GM18520 (cell line): Measurements from ENCODE around the gene BRD1.

ENCODE experiments used
- ATAC-seq: cut with Tn5 transposase; IDR thresholded peaks from one replicate; pipeline ENCODE4 v1.9.1; 2021; ENCODE audit not compliant: unreplicated experiment

The BRD1 gene

DNA sequence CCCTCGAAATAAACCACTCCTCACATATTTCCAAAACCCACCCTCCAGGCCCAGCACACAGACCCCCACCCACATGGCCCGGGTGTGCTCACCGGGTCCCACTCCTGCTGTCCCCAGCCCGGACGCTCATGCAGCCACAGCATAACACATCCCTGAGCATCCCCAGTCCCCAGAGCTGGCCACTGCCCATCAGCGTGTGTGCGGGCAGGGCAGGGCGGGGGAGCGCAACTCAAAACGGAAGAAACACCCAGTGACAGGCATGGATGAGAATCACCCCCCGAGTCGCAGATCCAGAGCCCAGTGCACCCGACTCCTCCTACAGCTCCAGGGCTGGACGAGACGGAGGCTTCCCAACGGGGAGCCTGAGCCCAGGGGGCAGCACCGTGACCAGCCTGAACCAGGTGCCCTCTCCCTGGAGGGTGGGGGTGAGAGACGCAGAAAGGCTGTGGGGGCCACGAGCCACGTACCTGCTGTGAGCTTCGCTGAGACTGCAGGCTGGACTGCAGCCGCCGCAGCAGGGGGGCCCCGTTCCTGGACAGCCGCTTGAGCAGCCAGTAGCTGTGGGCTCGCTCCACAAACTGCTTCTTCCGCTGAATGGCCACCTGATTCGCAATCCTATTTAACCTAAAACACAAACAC is 23.8 kb downstream of the BRD1 start:
- no peak for ATAC-seq

- no peak for ATAC-seq
Observed at GRCh38 chr22:49803134-49803533, 24.5 kb downstream of the BRD1 start.

DNA sequence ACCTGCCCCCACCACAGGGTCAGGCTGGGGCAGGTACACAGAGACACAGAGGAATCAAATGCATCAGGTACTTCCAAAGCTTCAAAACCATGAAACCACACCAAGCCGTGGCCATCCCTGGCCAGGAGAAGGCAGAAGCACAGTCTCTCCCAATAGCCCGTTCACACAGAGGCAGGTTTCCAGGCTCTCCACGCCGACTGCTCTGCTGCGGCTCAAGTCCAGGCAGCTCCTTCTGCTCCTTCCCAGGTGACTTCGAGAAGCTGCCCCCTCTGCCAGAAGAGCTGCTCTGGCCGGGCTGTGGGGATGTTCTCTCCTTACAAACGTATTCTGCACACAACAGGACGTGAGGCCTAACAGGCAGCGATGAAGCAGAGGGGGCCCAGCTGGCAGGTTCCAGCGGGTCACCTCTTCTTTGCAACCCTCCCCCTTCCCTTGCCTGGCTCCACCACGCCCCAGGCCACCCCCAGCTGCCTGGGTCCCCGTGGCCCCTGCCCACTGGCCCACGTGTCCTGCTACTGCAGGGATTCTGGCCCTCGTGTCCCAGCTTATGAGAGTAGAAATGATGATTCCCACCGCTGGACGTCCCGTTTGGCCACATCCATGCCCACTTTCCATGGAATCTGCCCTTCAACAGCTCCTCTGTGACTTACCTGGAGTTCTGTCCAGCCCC is 26.1 kb downstream of the BRD1 start:
- ATAC-seq: no peak

GRCh38 chr22:49800408-49801238 is 27.1 kb downstream of the BRD1 start:
- ATAC-seq: no peak

DNA sequence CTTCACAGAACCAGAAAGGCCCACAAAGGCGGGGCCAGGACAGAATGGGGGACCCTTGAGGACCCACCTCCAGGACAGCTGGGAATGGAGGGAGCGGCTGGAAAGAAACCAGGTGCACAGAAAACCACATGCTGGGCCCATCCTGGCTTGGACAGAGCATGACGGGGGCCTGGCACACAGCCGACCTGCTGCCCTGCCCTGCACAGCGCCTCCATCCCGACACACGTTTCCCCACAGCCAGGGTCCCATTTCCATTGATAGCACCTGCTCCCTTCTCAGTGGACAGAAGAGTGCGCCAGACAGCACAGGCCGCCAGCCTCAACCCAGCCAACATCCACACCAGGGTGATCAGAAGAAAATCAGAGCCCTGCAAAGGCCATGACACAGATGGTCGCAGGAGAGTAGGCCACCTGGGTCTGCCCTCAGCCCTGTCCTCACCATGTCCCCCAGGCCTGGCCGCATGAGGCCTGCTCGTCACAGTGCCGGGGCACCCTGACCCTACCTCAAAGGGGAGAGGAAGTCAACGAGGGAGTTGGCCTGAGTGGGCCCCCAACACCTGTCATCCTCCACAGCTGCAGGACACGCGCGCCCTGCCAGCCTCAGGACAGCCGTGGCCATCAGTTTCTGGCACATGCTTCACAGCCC is 28.1 kb downstream of the BRD1 start:
- ATAC-seq: no peak

GRCh38 chr22:49798486-49799151 is 29.1 kb downstream of the BRD1 start:
- no peak for ATAC-seq

DNA sequence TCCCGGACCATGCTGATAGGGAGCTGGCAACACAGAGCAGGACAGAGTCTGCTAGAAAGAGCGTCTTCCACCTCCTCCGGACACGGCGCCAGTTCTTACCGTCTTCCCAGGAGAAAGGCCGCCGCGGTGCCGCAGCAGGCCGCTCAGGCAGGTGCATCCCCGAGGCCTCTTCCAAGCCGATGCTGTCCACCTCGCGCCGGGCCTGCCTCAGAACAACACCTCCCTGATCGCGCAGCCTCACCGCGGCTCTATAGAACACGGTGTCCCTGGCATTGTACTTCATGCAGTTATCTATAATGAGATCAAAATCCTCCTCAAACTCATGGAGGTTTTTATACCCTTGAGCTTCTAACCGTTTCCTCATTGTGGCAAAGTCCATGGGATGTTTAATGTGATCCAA is 30.0 kb downstream of the BRD1 start:
- no peak for ATAC-seq

DNA sequence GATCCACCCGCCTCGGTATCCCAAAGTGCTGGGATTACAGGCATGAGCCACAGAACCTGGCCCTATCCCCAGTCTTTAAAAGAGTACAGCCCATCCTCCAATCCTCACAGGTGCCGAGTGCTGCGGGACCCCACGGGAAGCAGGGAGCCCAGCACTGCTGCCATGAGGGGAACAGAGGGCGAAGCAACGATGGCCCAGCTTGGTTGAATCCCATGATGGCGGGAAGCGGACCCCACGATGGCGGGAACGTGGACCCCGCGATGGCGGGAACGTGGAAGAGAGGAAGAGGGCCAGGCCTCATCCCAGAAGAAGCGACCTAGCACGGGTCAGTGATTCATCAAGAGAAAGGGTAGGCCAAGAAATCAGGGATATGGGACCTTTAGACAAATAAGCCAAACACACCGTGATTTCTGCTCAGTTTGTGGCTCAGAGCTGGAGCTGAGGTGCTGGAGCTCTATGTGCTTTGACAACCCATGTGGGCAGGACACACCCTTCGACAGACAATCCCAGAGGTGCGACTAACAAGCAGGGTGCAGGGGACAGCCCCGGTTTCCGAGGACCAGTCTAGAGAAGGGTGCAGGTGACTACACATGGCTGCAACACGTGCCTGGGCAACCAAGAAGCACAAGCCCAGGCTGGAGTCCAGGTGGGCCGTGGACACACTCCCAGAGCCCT is 30.9 kb downstream of the BRD1 start:
- ATAC-seq: no peak

DNA sequence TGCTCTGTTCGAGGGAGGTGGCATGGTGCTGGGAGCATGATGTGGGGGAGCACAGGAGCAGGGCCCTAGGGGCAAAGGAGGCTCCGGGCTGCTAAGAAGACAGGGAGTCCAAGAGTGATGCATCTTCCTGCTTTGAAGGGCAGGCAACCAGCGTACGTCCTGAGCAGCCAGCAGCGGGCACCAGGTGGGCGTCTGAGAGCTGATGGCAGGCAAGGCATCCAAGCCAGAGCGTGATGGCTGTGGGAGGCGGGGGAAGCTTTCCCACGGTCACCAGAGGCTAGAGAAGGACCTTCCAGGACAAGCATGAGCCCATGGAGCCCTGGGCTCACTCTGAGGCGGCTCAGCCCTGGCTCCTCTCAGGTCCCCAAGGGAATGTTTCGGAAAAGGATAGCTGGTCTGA is 32.2 kb downstream of the BRD1 start:
- no peak for ATAC-seq

GRCh38 chr22:49793871-49794270 is 33.8 kb downstream of the BRD1 start:
- no peak for ATAC-seq

GRCh38 chr22:49793296-49793695 is 34.4 kb downstream of the BRD1 start:
- no peak for ATAC-seq

DNA sequence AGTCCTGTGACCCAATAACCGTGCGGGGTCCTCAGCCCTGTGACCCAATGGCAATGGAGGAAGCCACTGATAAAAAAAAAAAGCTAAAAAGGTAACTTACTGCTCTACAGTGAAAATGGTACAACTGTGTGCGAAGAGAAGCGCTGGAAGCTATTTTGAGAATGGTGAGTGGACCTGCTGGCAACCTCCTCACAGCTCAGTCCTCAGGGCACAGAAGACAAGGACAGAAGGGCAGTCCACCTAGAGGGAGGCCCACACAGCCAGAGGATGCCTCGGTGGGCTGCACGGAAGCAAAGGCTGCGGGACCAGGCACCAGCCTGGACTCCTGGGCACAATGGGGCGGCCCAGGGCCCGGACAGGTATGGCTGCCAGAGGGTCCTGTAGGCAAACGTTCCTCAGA is 35.6 kb downstream of the BRD1 start:
- ATAC-seq: no peak

DNA sequence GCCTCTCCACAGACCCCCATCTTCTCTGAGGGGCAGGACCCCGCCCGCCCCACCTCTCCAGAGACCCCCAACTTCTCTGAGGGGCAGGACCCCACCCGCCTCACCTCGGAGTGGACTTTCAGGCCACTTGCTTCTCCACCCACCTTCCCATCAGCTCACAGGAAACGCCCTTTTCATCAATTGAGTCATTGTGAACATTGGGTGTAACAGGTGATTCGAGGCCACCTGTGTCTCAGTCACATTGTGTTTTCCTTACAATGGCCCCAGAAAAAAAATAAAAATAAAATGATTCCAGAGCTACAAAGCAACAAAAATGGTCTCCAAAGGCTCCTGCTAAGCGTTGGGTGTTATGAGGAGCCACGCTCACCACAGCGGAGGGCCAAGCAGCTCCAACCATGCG is 36.0 kb downstream of the BRD1 start:
- no peak for ATAC-seq

- ATAC-seq: no peak
Observed at GRCh38 chr22:49790912-49791311, 36.8 kb downstream of the BRD1 start.

GRCh38 chr22:49789289-49790141 is 38.2 kb downstream of the BRD1 start:
- no peak for ATAC-seq

- ATAC-seq: no peak
Observed at GRCh38 chr22:49788504-49788903, 39.2 kb downstream of the BRD1 start.

DNA sequence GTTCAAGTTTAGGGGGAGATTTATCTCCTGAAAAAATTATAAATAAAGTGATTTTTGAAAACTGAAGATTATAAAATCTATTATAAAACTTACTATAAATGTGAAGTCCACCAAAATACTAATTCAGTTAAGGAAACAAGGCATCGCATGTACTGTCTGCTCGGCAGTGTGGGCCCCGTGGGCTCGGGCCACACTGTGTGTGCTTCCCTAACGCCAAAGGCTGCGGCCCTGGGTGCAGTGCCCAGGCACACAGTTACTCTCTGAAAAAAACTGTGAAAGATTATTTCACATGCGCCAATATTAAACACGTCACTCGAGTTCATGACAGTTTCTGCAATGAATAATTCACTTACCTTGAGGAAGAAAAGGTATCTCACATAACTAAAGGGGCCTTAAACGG is 39.8 kb downstream of the BRD1 start:
- ATAC-seq: no peak

- no peak for ATAC-seq
Observed at GRCh38 chr22:49786976-49787706, 40.5 kb downstream of the BRD1 start.
